SK-N-SH (cell line): ENCODE results near the gene SPTAN1. TPM values are rescaled to one million over a fixed set of nuclear protein-coding genes. Genes with fewer than 3 reads are reported as not detected.

Experiments
- CTCF ChIA-PET: fragments of 300-600, 350-600 bp; formaldehyde crosslinking; extraction: SDS; loops from one replicate; lab custom pipeline; 2021; lab: Yijun Ruan, JAX
- POLR2A ChIA-PET: fragments of 350-600 bp; sonication (Branson Sonifier 250); formaldehyde crosslinking; extraction: SDS; loops from one replicate; lab custom pipeline; 2020; ENCODE audit warnings: antibody characterized with exemption, inconsistent platforms; lab: Yijun Ruan, JAX
- DNase-seq: peaks from one replicate; pipeline ENCODE4 v3.0.0; 2012
- H2AFZ ChIP-seq: fragments of 200-600 bp; sonication (generic); 2 replicates; pipeline ENCODE4 v1.8.1; 2016; ENCODE audit warnings: antibody characterized with exemption, mild to moderate bottlenecking, low read depth
- H3F3A ChIP-seq: fragments of 200-600 bp; sonication (generic); replicated peaks from 2 replicates; pipeline ENCODE3; 2016; ENCODE audit warnings: antibody characterized with exemption, mild to moderate bottlenecking; ENCODE audit not compliant: insufficient read depth
- H3K27ac ChIP-seq, 2 experiments: fragments of 200-500 bp in 1 of 2; fragments of 200-600 bp in 1 of 2; sonication (Bioruptor generic) in 1 of 2; sonication (generic), shearing (Covaris generic) in 1 of 2; 2 replicates each; pipeline versions ENCODE4 v1.5.1 to v1.6.1; 2014 to 2016; ENCODE audit warnings: low read depth in 2 of 2, inconsistent platforms in 1 of 2, low read length in 1 of 2, mild to moderate bottlenecking in 1 of 2, mixed read lengths in 1 of 2
- H3K27me3 ChIP-seq: fragments of 200-600 bp; sonication (generic), shearing (Covaris generic); 2 replicates; pipeline ENCODE4 v1.6.1; 2016; ENCODE audit warnings: mixed run types; ENCODE audit not compliant: insufficient read depth
- H3K36me3 ChIP-seq, 2 experiments: fragments of 200-500 bp in 1 of 2; fragments of 200-600 bp in 1 of 2; sonication (Bioruptor generic) in 1 of 2; sonication (generic) in 1 of 2; replicated peaks in 1 of 2; 2 replicates each; pipeline versions ENCODE3 to v1.5.1; 2014 to 2016; ENCODE audit warnings: low read length in 1 of 2, mild to moderate bottlenecking in 1 of 2; ENCODE audit not compliant: insufficient read depth in 2 of 2, control insufficient read depth in 1 of 2
- H3K4me1 ChIP-seq, 2 experiments: fragments of 200-500 bp in 1 of 2; fragments of 200-600 bp in 1 of 2; sonication (Bioruptor generic) in 1 of 2; sonication (generic), shearing (Covaris generic) in 1 of 2; 2 replicates each; pipeline versions ENCODE4 v1.5.1 to v1.6.1; 2014 to 2016; ENCODE audit warnings: low read depth in 1 of 2, low read length in 1 of 2, mixed run types in 1 of 2; ENCODE audit not compliant: insufficient read depth in 2 of 2, control insufficient read depth in 1 of 2
- H3K4me2 ChIP-seq: fragments of 200-600 bp; sonication (generic), shearing (Covaris generic); 2 replicates; pipeline ENCODE4 v1.6.1; 2017; ENCODE audit warnings: mixed run types
- H3K4me3 ChIP-seq, 2 experiments: fragments of 200-500 bp in 1 of 2; fragments of 200-600 bp in 1 of 2; sonication (Bioruptor generic) in 1 of 2; sonication (generic), shearing (Covaris generic) in 1 of 2; 2 replicates each; pipeline versions ENCODE4 v1.5.1 to v1.8.1; 2014 to 2016; ENCODE audit warnings: low read depth in 2 of 2, inconsistent platforms in 1 of 2, low read length in 1 of 2, mild to moderate bottlenecking in 1 of 2, mixed read lengths in 1 of 2, moderate library complexity in 1 of 2
- H3K79me2 ChIP-seq: fragments of 200-600 bp; sonication (generic); 2 replicates; pipeline ENCODE4 v1.8.1; 2017; ENCODE audit warnings: mild to moderate bottlenecking; ENCODE audit not compliant: insufficient read depth
- H3K9ac ChIP-seq: fragments of 200-600 bp; sonication (generic); 2 replicates; pipeline ENCODE4 v1.6.1; 2017; ENCODE audit warnings: mixed run types
- H3K9me2 ChIP-seq: fragments of 200-600 bp; sonication (generic); 2 replicates; pipeline ENCODE4 v1.6.1; 2017; ENCODE audit warnings: mixed run types
- H3K9me3 ChIP-seq: fragments of 200-600 bp; sonication (generic); 2 replicates; pipeline ENCODE4 v1.6.1; 2017; ENCODE audit warnings: mixed run types, mild to moderate bottlenecking, moderate library complexity
- H4K20me1 ChIP-seq: fragments of 200-600 bp; sonication (generic); 2 replicates; pipeline ENCODE4 v1.6.1; 2017; ENCODE audit warnings: mild to moderate bottlenecking, mixed run types; ENCODE audit not compliant: insufficient read depth
- ELF1 ChIP-seq: IDR thresholded peaks from 2 replicates; pipeline ENCODE4 v1.4.0; 2012
- EP300 ChIP-seq, 2 experiments: IDR thresholded peaks; 2 replicates each; pipeline versions ENCODE4 v1.4.0 to v1.6.1; 2012; ENCODE audit warnings: borderline replicate concordance in 1 of 2, low read depth in 1 of 2, low read length in 1 of 2
- FOSL2 ChIP-seq: IDR thresholded peaks from 2 replicates; pipeline ENCODE4 v1.4.0; 2012; ENCODE audit warnings: low read depth, mild to moderate bottlenecking, moderate library complexity, borderline replicate concordance
- FOXJ3 ChIP-seq: sonication (generic); formaldehyde crosslinking; IDR thresholded peaks from 2 replicates; pipeline ENCODE4 v1.5.1; 2020; ENCODE audit warnings: mild to moderate bottlenecking, missing genetic modification reagents
- GABPA ChIP-seq: IDR thresholded peaks from 2 replicates; pipeline ENCODE4 v1.4.0; 2012; ENCODE audit warnings: low read depth, mild to moderate bottlenecking
- GATA2 ChIP-seq: sonication (generic); formaldehyde crosslinking; IDR thresholded peaks from 2 replicates; pipeline ENCODE4 v1.5.0; 2020; ENCODE audit warnings: mild to moderate bottlenecking, missing genetic modification reagents
- JUND ChIP-seq: IDR thresholded peaks from 2 replicates; pipeline ENCODE4 v1.4.0; 2012
- NRF1 ChIP-seq: IDR thresholded peaks from 2 replicates; pipeline ENCODE4 v1.6.1; 2012; ENCODE audit warnings: low read depth, mild to moderate bottlenecking, low read length
- RAD21 ChIP-seq: IDR thresholded peaks from 2 replicates; pipeline ENCODE4 v1.6.1; 2012; ENCODE audit warnings: mild to moderate bottlenecking, low read length
- RFX5 ChIP-seq: IDR thresholded peaks from 2 replicates; pipeline ENCODE4 v1.6.1; 2012; ENCODE audit warnings: mild to moderate bottlenecking, improper control_type of control experiment, low read length
- TEAD4 ChIP-seq: IDR thresholded peaks from 2 replicates; pipeline ENCODE4 v1.4.0; 2012; ENCODE audit warnings: mild to moderate bottlenecking, borderline replicate concordance; ENCODE audit not compliant: insufficient read depth
- WGBS: methylation state at CpG from one replicate; pipeline ENCODE4 v1.1.6; 2017; ENCODE audit warnings: low lambda C conversion rate; 5-methylcytosine and 5-hydroxymethylcytosine counted together
- polyA plus RNA-seq, 3 experiments: library from polyadenylated mRNA; depleted of rRNA; stranded (reverse); fragments of >200 nt; gene quantifications; 2 replicates each; pipeline ENCODE4 v1.2.3, GENCODE V29; 2012
- TF ChIP-seq, protein P1 (sequence below): IDR thresholded peaks from 2 replicates; pipeline ENCODE4 v1.6.1; 2012; ENCODE audit warnings: mild to moderate bottlenecking, low read depth, low read length, moderate library complexity
- TF ChIP-seq, protein P2 (sequence below): IDR thresholded peaks from 2 replicates; pipeline ENCODE4 v1.4.0; 2012; ENCODE audit warnings: low read depth, borderline replicate concordance
- TF ChIP-seq, protein P3 (sequence below): IDR thresholded peaks from 2 replicates; pipeline ENCODE4; 2012

SPTAN1 gene
- polyA plus RNA-seq, 1 of the 3 experiments (the other 2 are of a cell fraction) = 177 TPM

DNA sequence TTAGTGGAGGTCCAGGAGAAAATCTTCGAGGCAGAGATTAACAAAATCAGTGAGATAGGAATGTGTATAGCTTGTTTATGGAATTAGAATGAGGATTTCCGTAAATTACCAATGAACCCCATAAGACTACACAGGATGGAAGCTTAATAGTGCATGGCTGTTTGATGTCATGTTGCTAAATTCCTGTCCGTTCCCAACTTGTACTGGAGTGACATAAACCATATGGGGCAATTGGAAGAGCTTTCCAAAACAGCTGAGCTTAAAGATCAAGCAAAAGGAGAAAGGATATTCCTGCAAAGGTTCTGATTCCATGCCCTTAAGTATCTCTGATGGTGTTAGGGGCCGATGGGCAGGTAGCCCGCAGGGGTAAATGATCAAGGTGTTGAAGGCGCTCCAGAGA is 30.4 kb upstream of the SPTAN1 start:
- Histone ChIP-seq H3K79me2 (no peaks in the 10 kb centered on the region), H2AFZ (no peak overlapping the region), H3K36me3 (peaks cover 21 to 31% of the 10 kb centered on the region in 2 experiments), H3K4me3 (no peak overlapping the region), H3K9me3 (no peaks in the 10 kb centered on the region), H3K9ac (no peak overlapping the region), H3K4me2 (no peak overlapping the region), H3F3A (no peaks in the 10 kb centered on the region), H3K9me2 (no peaks in the 10 kb centered on the region), H3K4me1 (peaks cover 8 to 9% of the 10 kb centered on the region in 2 experiments; a peak in 3 of 4 replicates), H3K27ac (no peak overlapping the region), H3K27me3 (no peaks in the 10 kb centered on the region), H4K20me1 (no peaks in the 10 kb centered on the region)
- TF ChIP-seq FOXJ3 (CRISPR knock-in tag) (no peak), EP300 (IDR thresholded peaks at IDR 0.05; ENCODE audit: borderline replicate concordance in 1 of 2, low read depth in 1 of 2, low read length in 1 of 2) (no peak), RFX5 (no peak), GABPA (no peak), JUND (no peak), TEAD4 (no peak), RAD21 (no peak), NRF1 (no peak), GATA2 (CRISPR knock-in tag) (no peak), FOSL2 (no peak), ELF1 (no peak)
- TF ChIP-seq, protein P1, sequence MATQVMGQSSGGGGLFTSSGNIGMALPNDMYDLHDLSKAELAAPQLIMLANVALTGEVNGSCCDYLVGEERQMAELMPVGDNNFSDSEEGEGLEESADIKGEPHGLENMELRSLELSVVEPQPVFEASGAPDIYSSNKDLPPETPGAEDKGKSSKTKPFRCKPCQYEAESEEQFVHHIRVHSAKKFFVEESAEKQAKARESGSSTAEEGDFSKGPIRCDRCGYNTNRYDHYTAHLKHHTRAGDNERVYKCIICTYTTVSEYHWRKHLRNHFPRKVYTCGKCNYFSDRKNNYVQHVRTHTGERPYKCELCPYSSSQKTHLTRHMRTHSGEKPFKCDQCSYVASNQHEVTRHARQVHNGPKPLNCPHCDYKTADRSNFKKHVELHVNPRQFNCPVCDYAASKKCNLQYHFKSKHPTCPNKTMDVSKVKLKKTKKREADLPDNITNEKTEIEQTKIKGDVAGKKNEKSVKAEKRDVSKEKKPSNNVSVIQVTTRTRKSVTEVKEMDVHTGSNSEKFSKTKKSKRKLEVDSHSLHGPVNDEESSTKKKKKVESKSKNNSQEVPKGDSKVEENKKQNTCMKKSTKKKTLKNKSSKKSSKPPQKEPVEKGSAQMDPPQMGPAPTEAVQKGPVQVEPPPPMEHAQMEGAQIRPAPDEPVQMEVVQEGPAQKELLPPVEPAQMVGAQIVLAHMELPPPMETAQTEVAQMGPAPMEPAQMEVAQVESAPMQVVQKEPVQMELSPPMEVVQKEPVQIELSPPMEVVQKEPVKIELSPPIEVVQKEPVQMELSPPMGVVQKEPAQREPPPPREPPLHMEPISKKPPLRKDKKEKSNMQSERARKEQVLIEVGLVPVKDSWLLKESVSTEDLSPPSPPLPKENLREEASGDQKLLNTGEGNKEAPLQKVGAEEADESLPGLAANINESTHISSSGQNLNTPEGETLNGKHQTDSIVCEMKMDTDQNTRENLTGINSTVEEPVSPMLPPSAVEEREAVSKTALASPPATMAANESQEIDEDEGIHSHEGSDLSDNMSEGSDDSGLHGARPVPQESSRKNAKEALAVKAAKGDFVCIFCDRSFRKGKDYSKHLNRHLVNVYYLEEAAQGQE = no peak
- TF ChIP-seq, protein P2, sequence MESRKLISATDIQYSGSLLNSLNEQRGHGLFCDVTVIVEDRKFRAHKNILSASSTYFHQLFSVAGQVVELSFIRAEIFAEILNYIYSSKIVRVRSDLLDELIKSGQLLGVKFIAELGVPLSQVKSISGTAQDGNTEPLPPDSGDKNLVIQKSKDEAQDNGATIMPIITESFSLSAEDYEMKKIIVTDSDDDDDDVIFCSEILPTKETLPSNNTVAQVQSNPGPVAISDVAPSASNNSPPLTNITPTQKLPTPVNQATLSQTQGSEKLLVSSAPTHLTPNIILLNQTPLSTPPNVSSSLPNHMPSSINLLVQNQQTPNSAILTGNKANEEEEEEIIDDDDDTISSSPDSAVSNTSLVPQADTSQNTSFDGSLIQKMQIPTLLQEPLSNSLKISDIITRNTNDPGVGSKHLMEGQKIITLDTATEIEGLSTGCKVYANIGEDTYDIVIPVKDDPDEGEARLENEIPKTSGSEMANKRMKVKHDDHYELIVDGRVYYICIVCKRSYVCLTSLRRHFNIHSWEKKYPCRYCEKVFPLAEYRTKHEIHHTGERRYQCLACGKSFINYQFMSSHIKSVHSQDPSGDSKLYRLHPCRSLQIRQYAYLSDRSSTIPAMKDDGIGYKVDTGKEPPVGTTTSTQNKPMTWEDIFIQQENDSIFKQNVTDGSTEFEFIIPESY = no peak
- TF ChIP-seq, protein P3, sequence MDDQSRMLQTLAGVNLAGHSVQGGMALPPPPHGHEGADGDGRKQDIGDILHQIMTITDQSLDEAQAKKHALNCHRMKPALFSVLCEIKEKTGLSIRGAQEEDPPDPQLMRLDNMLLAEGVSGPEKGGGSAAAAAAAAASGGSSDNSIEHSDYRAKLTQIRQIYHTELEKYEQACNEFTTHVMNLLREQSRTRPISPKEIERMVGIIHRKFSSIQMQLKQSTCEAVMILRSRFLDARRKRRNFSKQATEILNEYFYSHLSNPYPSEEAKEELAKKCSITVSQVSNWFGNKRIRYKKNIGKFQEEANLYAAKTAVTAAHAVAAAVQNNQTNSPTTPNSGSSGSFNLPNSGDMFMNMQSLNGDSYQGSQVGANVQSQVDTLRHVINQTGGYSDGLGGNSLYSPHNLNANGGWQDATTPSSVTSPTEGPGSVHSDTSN = no peak
- ChIA-PET CTCF (interaction anchor here (1.9 kb wide), 1 partner anchor 10 kb away, joined by 10 read pairs; no protein-coding TSS in a partner anchor), POLR2A (interaction anchor here (0.9 kb wide), 1 partner anchor 17 kb away, joined by 3 read pairs; the partner anchor contains the start of gene GLE1)
- no peak for DNase-seq
- WGBS = 97% methylated on average over 6 of the region's 6 CpGs
